Endothelial cell of umbilical vein (primary cell): Measurements from ENCODE around the gene CCNYL1. TPM values are rescaled to one million over a fixed set of nuclear protein-coding genes. Genes with fewer than 3 reads are reported as not detected.

Experiments
- BruUV-seq: library from RNA; stranded (reverse); fragments of 400-500 nt; replicated peaks from 2 replicates; lab custom pipeline; 2021; lab: Mats Ljungman, UMichigan
- CTCF ChIA-PET: fragments of 300-600, 350-600 bp; sonication (Branson Sonifier 250); formaldehyde crosslinking; loops from one replicate; lab custom pipeline; 2021; ENCODE audit warnings: antibody characterized with exemption, inconsistent platforms; lab: Charles Lee
- POLR2A ChIA-PET: fragments of 300-600, 350-600 bp; sonication (Branson Sonifier 250); formaldehyde crosslinking; loops from one replicate; lab custom pipeline; 2021; ENCODE audit warnings: antibody characterized with exemption, inconsistent platforms; lab: Charles Lee
- DNase-seq: peaks from one replicate; pipeline ENCODE4 v3.0.0-alpha.2; 2011; ENCODE audit warnings: low read depth, low spot score
- FAIRE-seq: peaks from 2 replicates; lab custom pipeline; 2011; peaks lifted over from hg19 to GRCh38; lab: Jason Lieb, UNC
- H2AFZ ChIP-seq: 2 replicates; pipeline ENCODE4 v1.6.0; 2012; ENCODE audit warnings: low read depth, low read length, control low read depth, inconsistent platforms
- H3K27ac ChIP-seq: 2 replicates; pipeline ENCODE4 v1.5.1; 2011; ENCODE audit warnings: low read depth, mild to moderate bottlenecking, control low read depth, low read length, moderate library complexity; ENCODE audit not compliant: insufficient read depth
- H3K27me3 ChIP-seq, 2 experiments: 2 replicates each; pipeline versions ENCODE4 v1.6.0 to v1.6.1; 2011; ENCODE audit warnings: low read length in 2 of 2, mixed read lengths in 1 of 2; ENCODE audit not compliant: control insufficient read depth in 2 of 2, insufficient read depth in 2 of 2
- H3K36me3 ChIP-seq, 2 experiments: 2 replicates in 1 of 2; 3 replicates in 1 of 2; pipeline ENCODE4 v1.5.1; 2011; ENCODE audit warnings: low read length in 2 of 2, mild to moderate bottlenecking in 1 of 2, moderate library complexity in 1 of 2; ENCODE audit not compliant: control insufficient read depth in 2 of 2, insufficient read depth in 2 of 2; ENCODE audit errors: extremely low read depth in 1 of 2
- H3K4me1 ChIP-seq: 3 replicates; pipeline ENCODE4 v1.5.1; 2011; ENCODE audit warnings: mild to moderate bottlenecking, low read length; ENCODE audit not compliant: control insufficient read depth, insufficient read depth; ENCODE audit errors: extremely low read depth
- H3K4me2 ChIP-seq: 2 replicates; pipeline ENCODE4 v1.6.1; 2011; ENCODE audit warnings: low read length, control low read depth, mixed read lengths; ENCODE audit not compliant: insufficient read depth
- H3K4me3 ChIP-seq, 3 experiments: fragments of 200-600 bp in 1 of 3; sonication (generic), shearing (Covaris generic) in 1 of 3; replicated peaks in 1 of 3; 2 replicates each; pipeline ENCODE4 v1.5.1; 2011 to 2016; ENCODE audit warnings: control low read depth in 3 of 3, low read length in 3 of 3, mild to moderate bottlenecking in 2 of 3, inconsistent platforms in 1 of 3, low read depth in 1 of 3, moderate library complexity in 1 of 3; ENCODE audit not compliant: insufficient read depth in 1 of 3
- H3K79me2 ChIP-seq: 2 replicates; pipeline ENCODE4 v1.6.0; 2012; ENCODE audit warnings: low read length, inconsistent platforms; ENCODE audit not compliant: control insufficient read depth, insufficient read depth
- H3K9ac ChIP-seq: replicated peaks from 2 replicates; pipeline ENCODE3; 2011; ENCODE audit warnings: low read length, control low read depth; ENCODE audit not compliant: insufficient read depth; ENCODE audit errors: extremely low read depth
- H3K9me1 ChIP-seq: replicated peaks from 3 replicates; pipeline ENCODE4 v1.6.0; 2011; ENCODE audit warnings: mild to moderate bottlenecking, low read length; ENCODE audit not compliant: control insufficient read depth, insufficient read depth; ENCODE audit errors: extremely low read depth
- H3K9me3 ChIP-seq: replicated peaks from 2 replicates; pipeline ENCODE4 v1.5.1; 2012; ENCODE audit warnings: low read length, inconsistent platforms; ENCODE audit not compliant: control insufficient read depth, insufficient read depth
- H4K20me1 ChIP-seq: replicated peaks from 2 replicates; pipeline ENCODE3; 2011; ENCODE audit warnings: mild to moderate bottlenecking, low read length; ENCODE audit not compliant: control insufficient read depth, insufficient read depth; ENCODE audit errors: extremely low read depth
- CTCF ChIP-seq, 2 donors: IDR thresholded peaks; 1 replicate in 1 of 2; 2 replicates in 1 of 2; pipeline ENCODE4 v1.5.1; 2011; ENCODE audit warnings: low read length in 2 of 2, mild to moderate bottlenecking in 2 of 2, moderate library complexity in 2 of 2, control low read depth in 1 of 2, inconsistent platforms in 1 of 2, low read depth in 1 of 2; ENCODE audit not compliant: insufficient read depth in 1 of 2; ENCODE audit errors: extremely low read depth in 1 of 2
- EZH2 ChIP-seq: IDR thresholded peaks from 2 replicates; pipeline ENCODE4 v1.6.1; 2012; ENCODE audit warnings: borderline replicate concordance, low read depth, mild to moderate bottlenecking, moderate library complexity, low read length, inconsistent platforms; ENCODE audit not compliant: severe bottlenecking
- FOS ChIP-seq: IDR thresholded peaks from 2 replicates; pipeline ENCODE4 v1.6.1; 2011; ENCODE audit warnings: mild to moderate bottlenecking, low read length, moderate library complexity, borderline replicate concordance; ENCODE audit not compliant: insufficient read depth
- GATA2 ChIP-seq: IDR thresholded peaks from 2 replicates; pipeline ENCODE4 v1.7.0; 2011; ENCODE audit warnings: low read depth, mild to moderate bottlenecking, moderate library complexity, mixed read lengths, low read length; ENCODE audit not compliant: insufficient read length, insufficient read depth
- JUN ChIP-seq: IDR thresholded peaks from 2 replicates; pipeline ENCODE4 v1.6.1; 2011; ENCODE audit warnings: borderline replicate concordance, low read depth; ENCODE audit not compliant: insufficient read length, insufficient read depth
- MAX ChIP-seq: IDR thresholded peaks from 2 replicates; pipeline ENCODE4 v1.6.1; 2011; ENCODE audit not compliant: insufficient read depth, insufficient read length
- MYC ChIP-seq: IDR thresholded peaks from one replicate; pipeline ENCODE4 v1.6.1; 2011; ENCODE audit warnings: mild to moderate bottlenecking, low read depth, low read length
- POLR2A ChIP-seq: IDR thresholded peaks from 2 replicates; pipeline ENCODE4 v1.6.1; 2012; ENCODE audit warnings: low read depth, mild to moderate bottlenecking, control low read depth, low read length
- POLR2AphosphoS5 ChIP-seq: IDR thresholded peaks from 2 replicates; pipeline ENCODE4 v1.6.1; 2012; ENCODE audit warnings: low read depth, mild to moderate bottlenecking, control low read depth, low read length, moderate library complexity; ENCODE audit not compliant: insufficient read depth
- dilution Hi-C: fragments of 300-500 bp; cut with MboI; formaldehyde crosslinking; loops from one replicate; pipeline ENCODE4 v1.15.0; 2019; ENCODE audit warnings: low sequenced_read_pairs; ENCODE audit not compliant: extremely low pct_ligation_motif_present
- intact Hi-C: fragments of 100-400 bp; cut with micrococcal nuclease; formaldehyde crosslinking; loops from one replicate; pipeline ENCODE4 v1.10.0; 2022
- polyA plus RNA-seq, 4 experiments: library from polyadenylated mRNA; depleted of rRNA in 3 of 4; stranded (reverse) in 3 of 4; unstranded in 1 of 4; fragments of >200 nt; gene quantifications; 2 replicates each; pipeline versions ENCODE4 v1.2.1 to v1.2.3, GENCODE V29; 2011 to 2012; ENCODE audit warnings: missing spikeins in 1 of 4
- total RNA-seq: library from RNA; stranded (reverse); gene quantifications from 2 replicates; pipeline ENCODE4 v1.2.3, GENCODE V29; 2021

Gene CCNYL1
- total and polyA plus RNA-seq, 2 donors (not counting 3 experiments of a cell fraction or from before 2014, with no cell fraction given) = 15.2 to 49.3 TPM

- ChIA-PET POLR2A (no interaction called here), CTCF (interaction anchor here (0.8 kb wide), 1 partner anchor 53 kb away, joined by 3 read pairs; no protein-coding TSS in a partner anchor)
- DNase-seq (no peak), FAIRE-seq (no peak)
- no peak overlapping the region for H3K4me2 ChIP-seq
- H3K27me3 ChIP-seq = peaks cover 0 to under 1% of the 10 kb centered on the region in 2 experiments
- no peaks in the 10 kb centered on the region for H3K4me1 ChIP-seq
- dilution Hi-C loops = no loop called here
- no peak for TF ChIP-seq EZH2
- intact Hi-C loops = no loop called here
- no peaks in the 10 kb centered on the region for H3K36me3 ChIP-seq
- BruUV-seq = no TSS peak
- H2AFZ ChIP-seq = no peak overlapping the region
- H3K79me2 ChIP-seq = no peaks in the 10 kb centered on the region
- H3K9me1 ChIP-seq = no peaks in the 10 kb centered on the region
- no peaks in the 10 kb centered on the region for H3K9me3 ChIP-seq
- no peak overlapping the region for H3K9ac ChIP-seq
- no peak overlapping the region for H3K27ac ChIP-seq
- no peaks in the 10 kb centered on the region for H4K20me1 ChIP-seq
- H3K4me3 ChIP-seq = no peak overlapping the region
These were observed 65.7 kb downstream of the CCNYL1 start for GRCh38 chr2:207777124-207777523.

- intact Hi-C loops = no loop called here
- CTCF ChIA-PET = interaction anchor here (0.7 kb wide), 1 partner anchor 262 kb away, joined by 3 read pairs; no protein-coding TSS in a partner anchor
- BruUV-seq = no TSS peak
These were observed 67.0 kb downstream of the CCNYL1 start for GRCh38 chr2:207778298-207778882.

More at GRCh38 chr2:207778298-207778882, 67.0 kb downstream of the CCNYL1 start:
- Histone ChIP-seq H3K4me3 (no peak overlapping the region), H3K36me3 (no peaks in the 10 kb centered on the region), H3K9ac (no peak overlapping the region), H4K20me1 (no peaks in the 10 kb centered on the region), H3K79me2 (no peaks in the 10 kb centered on the region), H3K4me1 (no peaks in the 10 kb centered on the region), H3K9me3 (no peaks in the 10 kb centered on the region), H3K27ac (no peak overlapping the region), H3K27me3 (peaks cover 0 to 4% of the 10 kb centered on the region in 2 experiments), H3K4me2 (no peak overlapping the region), H2AFZ (no peak overlapping the region), H3K9me1 (no peaks in the 10 kb centered on the region)
- POLR2A ChIA-PET = no interaction called here
- TF ChIP-seq FOS (no peak), CTCF (IDR thresholded peaks at IDR 0.05; ENCODE audit: extremely low read depth in 1 of 2, insufficient read depth in 1 of 2, low read depth in 1 of 2, low read length in 2 of 2) (no peak), POLR2A (no peak), MYC (no peak), GATA2 (no peak), POLR2AphosphoS5 (no peak), MAX (no peak), JUN (no peak), EZH2 (no peak)
- dilution Hi-C loops = no loop called here
- FAIRE-seq = no peak
- no peak for DNase-seq
